ENCODE results near the gene ELANE.
"Not testable (repeated sequence)": the region's sequence is repeated elsewhere in the genome, so short reads cannot be mapped to it uniquely, and the experiment has no call there.

ELANE gene

GRCh38 chr19:814152-815078, 37.7 kb upstream of the ELANE start:
- no peak for DNase-seq (ENCODE audit: low read depth in 2 of 2)

- no peak for DNase-seq (ENCODE audit: low read depth in 2 of 2)
Measured at GRCh38 chr19:815079-815774, 36.9 kb upstream of the ELANE start.

DNA sequence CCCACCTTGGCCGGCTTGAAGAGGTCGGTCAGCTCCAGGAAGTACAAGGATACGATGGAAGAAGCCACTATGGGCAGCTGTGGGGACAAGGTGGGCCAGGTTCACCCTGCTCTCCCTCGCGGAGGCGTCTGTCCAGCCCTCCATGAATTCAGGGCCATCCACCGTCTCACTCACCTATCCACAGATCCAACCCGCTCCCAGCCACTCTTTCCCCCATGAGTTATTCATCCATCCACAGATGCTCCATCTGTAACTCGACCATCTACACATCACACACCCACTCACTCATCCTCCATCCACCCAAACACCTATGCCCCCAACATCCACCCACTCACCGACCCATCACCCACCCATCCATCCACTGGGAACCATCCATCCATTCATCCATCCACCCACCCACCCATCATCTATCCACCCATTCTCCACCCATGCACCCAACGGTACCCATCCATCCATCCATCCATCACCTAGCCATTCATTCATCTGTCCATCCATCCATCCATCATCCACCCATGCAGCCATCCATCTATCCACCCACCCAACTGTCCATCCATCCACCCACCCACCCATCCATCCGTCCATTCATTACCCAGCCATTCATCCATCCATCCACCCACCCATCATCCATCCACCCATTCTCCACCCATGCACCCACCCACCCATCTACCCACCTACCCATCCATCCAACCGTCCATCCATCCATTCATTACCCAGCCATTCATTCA, 36.2 kb upstream of the ELANE start:
- no peak for DNase-seq (ENCODE audit: low read depth in 2 of 2)

DNA sequence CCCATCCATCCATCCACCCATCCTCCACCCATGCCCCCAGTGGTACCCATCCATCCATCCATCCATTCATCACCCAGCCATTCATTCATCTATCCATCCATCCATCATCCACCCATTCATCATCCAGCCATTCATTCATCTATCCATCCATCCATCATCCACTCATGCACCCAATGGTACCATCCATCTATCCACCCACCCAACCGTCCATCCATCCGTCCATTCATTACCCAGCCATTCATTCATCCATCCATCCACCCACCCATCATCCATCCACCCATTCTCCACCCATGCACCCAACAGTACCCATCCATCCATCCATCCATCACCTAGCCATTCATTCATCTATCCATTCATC, 35.6 kb upstream of the ELANE start:
- DNase-seq (ENCODE audit: low read depth in 2 of 2), result no peak

DNA sequence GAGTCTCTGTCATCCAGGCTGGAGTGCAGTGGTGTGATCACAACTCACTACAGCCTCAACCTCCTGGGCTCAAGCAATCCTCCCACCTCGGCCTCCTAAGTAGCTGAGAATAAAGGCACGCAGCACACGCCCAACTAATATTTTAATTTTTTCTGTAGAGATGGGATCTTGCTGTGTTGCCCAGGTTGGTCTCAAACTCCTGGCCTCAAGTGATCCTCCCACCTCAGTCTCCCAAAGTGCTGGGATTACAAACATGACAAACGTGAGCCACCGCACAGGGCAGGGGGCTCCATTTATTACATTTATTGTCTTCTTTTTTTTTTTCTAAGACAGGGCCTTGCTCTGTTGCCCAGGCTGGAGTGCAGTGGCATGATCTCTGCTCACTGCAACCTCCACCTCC, 31.9 kb upstream of the ELANE start:
- not testable (repeated sequence) for DNase-seq (ENCODE audit: low read depth in 2 of 2)

- no peak for DNase-seq (ENCODE audit: low read depth in 2 of 2)
Measured at GRCh38 chr19:821231-821824, 30.8 kb upstream of the ELANE start.

DNA sequence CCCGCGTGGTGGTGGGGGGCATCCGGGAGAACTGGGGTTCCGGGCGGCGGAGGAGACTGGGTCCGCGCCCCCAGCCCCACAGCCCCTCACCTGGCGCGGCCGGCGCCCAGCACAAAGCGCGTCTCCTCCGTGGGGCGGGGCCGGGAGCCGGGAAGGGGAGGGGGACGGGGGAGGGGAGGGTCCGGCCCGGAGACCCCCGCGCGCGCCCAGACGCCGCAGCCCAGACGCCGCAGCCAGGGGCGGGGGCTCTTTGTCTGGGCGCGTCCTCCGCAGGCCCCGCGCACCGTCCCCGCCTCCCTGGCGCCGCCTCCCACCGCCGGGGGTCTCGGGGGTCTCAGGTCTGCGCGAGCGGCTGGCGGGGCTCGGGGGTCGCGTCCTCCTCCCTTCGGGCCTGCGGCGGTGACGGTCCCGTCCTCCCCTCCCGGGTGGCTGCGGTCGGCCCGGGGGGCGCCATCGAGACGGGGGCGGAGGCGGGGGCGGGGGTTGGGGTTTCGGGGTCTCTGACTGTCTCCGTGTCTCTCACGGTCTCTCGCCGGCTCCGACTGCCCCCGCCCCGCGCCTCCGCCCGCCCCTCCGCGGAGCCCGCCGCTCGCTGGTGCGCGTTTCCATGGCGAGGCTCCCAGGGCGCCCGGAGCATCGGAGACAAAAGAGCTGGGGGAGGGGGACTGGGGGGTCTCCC, 30.1 kb upstream of the ELANE start, which contains the start of gene PLPPR3:
PLPPR3 (minus strand) TSS at position 131 of the 679 bp plus-strand sequence. CDS start 396 bp downstream, outside the sequence.
- no peak for DNase-seq (ENCODE audit: low read depth in 2 of 2)

DNA sequence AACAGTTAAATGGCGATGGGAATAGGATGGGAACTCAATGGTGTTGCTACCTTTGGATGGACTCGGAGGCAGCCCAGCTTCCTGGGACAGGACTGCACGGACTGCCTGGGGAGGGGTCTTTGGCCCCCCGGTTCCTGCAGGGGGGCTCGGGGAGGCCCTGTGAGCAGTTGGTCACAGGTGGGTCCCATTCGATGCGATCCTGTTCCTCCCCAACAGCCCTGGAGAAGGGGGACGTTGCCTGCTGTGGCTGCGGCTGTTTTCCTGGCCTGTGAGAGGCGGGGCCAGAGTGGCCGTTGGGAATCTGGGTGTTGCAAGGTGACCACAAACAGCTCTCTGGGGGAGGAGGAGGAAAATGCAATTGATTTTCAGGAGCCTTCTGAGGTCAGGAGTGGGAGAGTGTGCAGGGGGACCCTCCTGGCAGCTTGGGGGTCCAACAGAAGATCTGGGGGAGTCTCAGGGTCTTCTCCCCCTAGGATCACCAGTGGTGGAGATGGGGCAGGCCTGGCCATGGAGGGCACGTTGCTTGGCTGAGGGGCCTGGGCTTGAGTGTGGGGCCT, 28.5 kb upstream of the ELANE start:
- DNase-seq (ENCODE audit: low read depth in 2 of 2), result no peak

DNA sequence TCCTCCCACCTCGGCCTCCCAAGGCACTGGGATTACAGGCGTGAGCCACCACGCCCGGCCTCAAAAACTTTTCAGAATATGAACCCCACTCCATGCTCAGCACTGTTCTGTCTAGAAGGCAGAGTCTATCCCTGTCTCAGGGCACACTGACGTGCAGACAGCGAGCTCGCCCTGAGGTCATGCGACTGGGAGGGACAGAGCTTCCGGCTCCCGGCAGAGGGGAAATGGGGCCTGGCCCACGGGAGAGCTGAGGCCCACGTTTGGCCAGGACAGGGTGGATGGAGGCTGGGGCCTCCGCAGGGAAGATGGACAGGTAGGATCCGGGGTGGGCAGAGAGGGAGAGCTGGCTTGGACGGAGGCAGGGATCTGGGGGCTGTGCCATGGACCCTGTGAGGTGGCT, 27.2 kb upstream of the ELANE start:
- no peak for DNase-seq (ENCODE audit: low read depth in 2 of 2)

DNA sequence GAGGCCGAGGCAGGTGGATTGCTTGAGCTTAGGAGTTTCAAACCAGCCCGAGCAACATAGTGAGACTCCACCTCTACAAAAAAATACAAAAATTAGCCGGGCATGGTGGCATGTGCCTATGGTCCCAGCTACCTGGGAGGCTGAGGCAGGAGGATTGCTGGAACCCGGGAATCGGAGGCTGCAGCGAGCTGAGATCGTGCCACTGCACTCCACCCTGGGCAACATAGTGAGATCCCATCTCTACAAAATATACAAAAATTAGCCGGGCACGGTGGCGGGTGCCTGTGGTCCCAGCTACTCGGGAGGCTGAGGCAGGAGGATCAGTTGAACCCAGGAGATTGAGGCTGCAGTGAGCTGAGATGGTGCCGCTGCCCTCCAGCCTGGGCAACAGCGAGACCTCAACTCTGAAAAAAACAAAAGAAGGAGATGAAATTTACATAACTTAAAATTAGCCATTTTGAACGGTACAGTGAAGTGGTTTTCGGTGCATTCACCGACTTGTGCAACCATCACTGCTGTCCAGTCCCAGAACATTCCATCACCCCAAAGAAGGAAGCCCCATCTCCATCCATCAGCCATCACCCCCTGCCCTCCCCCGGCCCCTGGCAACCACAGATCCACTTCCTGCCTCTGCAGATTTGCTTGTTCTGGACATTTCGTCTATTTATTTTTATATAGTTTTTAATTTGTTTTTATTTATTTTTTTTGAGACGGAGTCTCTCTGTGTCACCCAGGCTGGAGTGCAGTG, 26.0 kb upstream of the ELANE start:
- no peak for DNase-seq (ENCODE audit: low read depth in 2 of 2)

- DNase-seq (ENCODE audit: low read depth in 2 of 2), result no peak
Measured at GRCh38 chr19:827314-827709, 24.8 kb upstream of the ELANE start.

- no peak for DNase-seq (ENCODE audit: low read depth in 2 of 2)
Measured at GRCh38 chr19:827710-828321, 24.3 kb upstream of the ELANE start, which contains the start of gene AZU1. Gene AZU1, plus strand, starts transcription at chr19:827837. Its CDS starts 10 bp downstream, at chr19:827847.

DNA sequence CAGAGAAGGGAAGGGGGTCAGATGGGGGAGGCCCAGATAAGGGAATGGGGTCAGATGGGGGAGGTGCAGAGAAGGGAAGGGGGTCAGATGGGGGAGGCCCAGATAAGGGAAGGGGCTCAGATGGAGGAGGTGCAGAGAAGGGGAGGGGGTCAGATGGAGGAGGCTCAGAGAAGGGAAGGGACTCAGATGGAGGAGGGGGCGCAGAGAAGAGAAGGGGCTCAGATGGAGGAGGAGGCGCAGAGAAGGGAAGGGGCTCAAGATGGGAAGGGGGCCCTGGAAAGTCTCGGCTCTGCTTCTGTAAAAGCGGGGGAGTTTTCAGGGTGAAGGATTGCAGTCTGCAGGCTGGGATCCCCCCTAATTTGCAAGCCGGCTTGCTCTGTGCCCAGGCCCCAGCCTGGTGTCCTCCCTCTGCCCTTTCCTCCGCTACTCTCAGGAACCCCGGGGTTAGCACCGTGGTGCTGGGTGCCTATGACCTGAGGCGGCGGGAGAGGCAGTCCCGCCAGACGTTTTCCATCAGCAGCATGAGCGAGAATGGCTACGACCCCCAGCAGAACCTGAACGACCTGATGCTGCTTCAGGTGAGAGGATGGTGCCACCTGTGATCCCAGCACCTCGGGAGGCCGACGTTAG, 22.9 kb upstream of the ELANE start:
- DNase-seq (ENCODE audit: low read depth in 2 of 2), result no peak

- DNase-seq (ENCODE audit: low read depth in 2 of 2), result no peak
Measured at GRCh38 chr19:831407-832369, 20.4 kb upstream of the ELANE start.

DNA sequence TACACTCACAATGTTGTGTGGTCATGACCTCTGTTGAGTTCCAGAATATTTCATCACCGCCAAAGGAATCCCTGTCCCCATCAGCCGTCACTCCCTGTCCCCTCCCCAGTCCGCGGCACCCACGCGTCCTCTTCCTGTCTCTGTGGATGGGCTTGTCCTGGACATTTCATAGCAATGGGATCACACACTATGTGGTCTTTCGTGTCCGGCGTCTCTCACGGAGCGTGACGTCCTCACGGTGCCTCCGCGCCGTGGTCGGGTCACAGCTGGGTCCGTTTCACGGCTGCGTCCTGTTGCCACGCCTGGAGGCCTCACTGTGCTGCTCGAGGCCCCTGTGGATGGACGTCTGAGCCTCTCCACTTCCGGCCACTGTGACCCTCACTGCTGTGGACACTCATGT, 17.9 kb upstream of the ELANE start:
- DNase-seq (ENCODE audit: low read depth in 2 of 2), result no peak

DNA sequence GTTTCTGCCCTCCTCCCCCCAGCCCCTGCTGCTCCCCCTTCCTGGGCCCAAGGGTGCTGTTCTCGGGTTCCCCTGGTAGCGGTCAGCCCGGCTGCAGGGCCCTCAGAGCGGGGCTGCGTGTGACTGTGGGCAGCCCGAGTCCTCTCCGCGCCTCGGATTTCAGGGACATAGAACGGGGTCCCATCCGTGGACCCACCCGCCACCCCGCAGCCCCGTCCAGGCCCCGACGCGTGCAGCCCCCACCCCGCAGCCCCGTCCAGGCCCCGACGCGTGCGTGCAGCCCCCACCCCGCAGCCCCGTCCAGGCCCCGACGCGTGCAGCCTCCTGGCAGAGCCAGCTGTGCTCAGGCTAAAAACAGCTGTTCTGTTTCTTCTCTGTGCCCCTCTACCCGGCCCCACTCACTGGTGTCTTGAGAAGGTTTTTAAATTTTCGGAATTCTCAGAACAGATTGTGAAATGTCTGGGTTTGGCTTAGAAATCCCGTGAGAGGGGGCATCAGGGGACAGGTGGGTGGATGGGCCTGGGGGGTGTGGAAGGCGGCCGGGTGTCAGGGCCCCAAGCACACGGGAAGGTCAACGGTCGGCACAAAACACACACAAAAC, 16.8 kb upstream of the ELANE start:
- no peak for DNase-seq (ENCODE audit: low read depth in 2 of 2)

GRCh38 chr19:840519-841206, 11.4 kb upstream of the ELANE start, which contains the start of gene PRTN3:
Gene PRTN3, plus strand, starts transcription at chr19:840999. Its CDS starts 10 bp downstream, at chr19:841009.
- DNase-seq (ENCODE audit: low read depth in 2 of 2), result no peak

Measured in stimulated activated CD4-positive, alpha-beta T cell treated with anti-CD3 and anti-CD28 coated beads, Interleukin-15, amount 100 ng/mL, for 48 hours (primary cell).